IPS-NIHi11 (cell line): ENCODE data around the gene HHATL.

ENCODE experiments used
- DNase-seq: peaks from one replicate; pipeline ENCODE4 v3.0.0; 2012; ENCODE audit warnings: mixed read lengths, low spot score

Gene HHATL

GRCh38 chr3:42698216-42698910 is 4.2 kb downstream of the HHATL start:
- DNase-seq, result no peak

DNA sequence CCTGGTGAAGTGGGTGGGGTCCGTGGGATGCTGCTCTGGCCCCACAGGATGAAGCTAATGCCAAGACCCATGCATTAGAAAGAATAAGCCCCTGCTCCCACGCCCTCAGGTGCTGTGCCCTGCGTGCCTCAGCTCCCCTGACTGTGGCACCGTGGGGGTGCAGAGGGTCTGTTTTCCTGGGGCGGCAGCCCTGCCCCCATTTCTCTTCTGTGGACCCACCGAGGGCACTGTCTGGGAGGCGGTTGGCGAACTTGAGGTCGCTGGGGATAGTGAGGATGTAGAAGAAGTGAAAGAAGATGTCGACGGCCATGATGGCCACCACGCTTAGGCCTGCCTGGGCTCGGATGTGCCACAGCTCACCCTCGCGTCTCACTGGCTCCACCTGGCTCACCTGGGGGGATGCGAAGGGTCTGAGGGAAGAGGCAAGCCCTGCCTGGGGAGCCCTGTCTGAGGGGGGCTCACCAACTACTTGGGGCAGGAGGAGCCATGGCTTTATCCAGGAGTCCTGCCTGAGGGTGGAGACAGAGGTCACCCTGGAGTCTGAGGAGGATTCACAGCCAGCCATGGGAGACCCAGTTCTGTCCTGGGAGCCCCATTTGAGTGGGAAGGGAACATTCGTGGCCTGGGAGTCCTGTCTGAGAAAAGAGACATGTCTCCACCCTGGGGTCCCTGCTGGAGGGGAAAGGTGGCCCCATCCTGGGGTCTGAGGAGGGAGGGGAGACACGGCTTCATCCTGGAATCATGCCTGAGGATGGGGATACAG is 5.1 kb downstream of the HHATL start:
- DNase-seq, result no peak

GRCh38 chr3:42696356-42697288 is 6.0 kb downstream of the HHATL start:
- no peak for DNase-seq

GRCh38 chr3:42694366-42694765 is 8.2 kb downstream of the HHATL start:
- DNase-seq, result no peak

- no peak for DNase-seq
Measured at GRCh38 chr3:42693530-42693930, 9.1 kb downstream of the HHATL start.

DNA sequence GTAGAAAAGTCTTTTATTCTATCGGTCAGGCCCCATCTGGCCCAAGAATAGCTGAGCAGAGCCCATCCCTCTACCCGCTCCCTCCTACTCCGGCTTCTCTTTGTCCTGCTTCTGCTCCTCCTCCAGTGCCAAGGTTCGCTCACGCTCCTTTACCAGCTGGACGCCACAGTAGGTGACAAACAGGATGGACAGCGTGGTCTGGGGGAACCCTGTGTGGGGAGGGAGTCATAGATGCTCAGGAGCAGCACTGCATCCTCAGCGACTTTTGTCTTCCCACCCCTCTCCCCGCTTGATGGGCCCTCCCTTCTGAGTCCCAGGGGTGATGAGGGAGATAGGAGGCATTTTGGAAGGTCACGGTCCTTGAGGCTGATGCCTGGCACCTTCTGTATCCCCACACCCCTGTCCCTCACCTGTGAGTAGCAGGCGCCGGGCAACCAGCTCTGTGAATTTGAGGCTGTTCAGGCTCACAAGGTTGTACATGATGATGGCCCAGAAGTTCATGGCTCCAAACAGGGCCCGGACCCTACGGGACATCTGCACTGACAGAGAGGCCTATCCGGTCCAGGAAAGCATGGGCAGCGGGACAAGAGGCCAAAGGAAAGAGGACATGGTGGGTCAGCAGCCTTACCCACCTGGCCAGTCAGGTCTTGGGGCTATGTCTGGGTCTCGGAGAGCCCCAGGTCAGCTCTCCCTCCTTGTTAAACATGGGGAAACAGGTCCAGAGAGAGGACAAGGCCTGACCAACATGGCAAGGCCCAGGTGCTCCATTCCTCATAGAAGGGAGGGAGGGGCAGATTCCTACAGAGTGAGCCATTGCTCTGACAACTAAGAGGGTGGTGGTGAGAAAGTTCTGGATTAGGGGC is 9.7 kb downstream of the HHATL start:
- DNase-seq, result no peak

DNA sequence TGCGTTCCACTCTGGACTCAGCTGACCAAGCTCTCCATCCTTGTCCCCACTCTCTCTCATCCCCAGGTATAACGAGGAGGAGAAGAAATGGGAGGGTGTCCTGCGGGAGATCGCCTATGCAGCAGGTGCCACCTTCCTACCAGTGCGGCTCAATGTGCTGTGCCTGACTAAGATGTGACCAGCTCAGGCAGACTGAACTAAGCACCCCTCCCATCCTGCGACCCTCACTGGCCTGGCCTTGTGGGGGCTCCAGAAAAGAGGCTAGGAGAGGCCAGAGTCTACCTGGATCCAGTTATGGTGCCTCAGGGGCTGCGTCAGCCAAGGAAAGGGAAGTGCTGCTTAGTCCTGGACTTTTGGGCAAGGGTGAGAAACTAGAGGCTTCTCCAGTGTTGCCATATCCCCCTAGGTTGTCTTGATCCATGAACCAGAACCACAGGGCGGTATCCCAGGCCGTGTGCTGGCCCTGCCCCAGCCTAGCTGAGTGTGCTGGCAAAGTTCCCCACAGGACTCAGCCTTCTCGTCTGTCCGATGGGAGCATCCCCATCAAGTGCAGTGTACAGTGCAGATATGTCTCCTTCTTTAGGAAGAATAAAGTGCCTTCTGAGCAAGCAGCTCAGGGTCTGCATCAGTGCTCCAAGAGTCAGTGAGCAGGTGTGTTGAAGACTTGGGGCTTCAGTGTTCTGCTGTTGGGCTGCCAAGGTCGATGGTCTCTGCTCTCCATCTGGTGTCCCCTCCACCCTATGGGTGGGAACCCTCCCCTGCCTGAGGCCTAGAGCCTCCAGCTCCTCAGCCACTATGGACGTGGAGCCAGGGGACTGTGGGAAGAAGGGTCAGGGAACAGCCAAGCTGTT is 10.6 kb downstream of the HHATL start:
- no peak for DNase-seq

DNA sequence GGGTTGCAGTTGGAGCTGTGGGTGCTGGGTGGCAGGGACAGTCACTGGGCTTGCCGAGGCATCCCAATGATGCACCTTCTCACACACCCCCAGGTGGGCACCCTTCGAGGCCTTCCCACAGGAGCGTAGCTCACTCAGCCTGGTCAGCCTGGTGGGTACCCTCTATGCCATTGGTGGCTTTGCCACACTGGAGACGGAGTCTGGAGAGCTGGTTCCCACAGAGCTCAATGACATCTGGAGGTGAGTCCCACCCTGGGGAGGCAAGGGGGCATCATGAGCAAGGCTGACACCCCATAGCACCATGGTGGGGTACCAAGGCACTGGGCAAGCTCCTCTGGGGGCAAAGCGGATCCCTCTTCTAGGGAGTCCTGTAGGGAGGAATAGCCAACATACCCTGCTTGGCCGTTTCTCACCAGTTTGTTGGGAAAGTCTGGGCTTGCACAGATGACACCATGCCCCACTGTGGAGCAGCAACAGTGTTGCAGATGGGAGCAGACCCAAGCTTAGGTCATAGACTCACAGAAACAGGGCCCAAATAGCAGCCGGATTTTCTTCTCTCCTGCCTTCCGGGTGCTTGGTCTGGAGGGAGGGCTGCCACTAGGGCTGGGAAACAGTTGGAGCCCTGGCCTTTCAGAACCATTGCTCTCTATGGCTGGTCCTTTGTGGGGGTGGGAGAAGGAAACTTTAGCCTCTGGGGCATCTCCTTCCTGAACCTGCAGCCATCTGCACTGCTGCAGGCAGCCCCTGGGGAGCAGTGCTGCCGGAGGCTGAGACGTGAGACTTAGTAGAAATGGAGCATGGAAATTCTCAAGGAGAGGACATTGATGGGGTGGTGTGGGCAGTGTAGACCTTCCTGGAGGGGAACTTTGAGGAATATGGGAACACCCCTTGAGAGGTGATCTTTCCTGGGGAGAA is 11.6 kb downstream of the HHATL start:
- DNase-seq, result no peak

DNA sequence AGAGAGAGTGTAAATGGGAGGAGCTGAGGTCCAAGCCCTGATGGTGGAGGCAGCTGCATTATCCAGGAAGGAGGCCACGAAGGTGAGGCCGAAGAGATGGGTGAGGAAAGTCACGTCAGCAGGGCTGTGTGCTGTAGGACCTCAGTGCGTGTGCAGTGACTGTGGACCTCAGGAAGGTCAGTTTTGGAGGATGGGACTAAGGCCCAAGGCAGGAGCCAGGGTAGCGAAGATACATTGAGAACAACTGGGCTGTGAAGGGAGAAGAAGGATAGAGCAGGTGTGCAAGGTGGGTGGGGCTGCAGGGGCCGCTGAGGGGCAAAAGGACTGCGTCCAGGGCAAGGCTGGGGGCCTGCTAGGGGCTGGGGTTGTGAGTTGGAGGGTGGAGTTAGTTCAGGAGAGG is 12.4 kb downstream of the HHATL start:
- no peak for DNase-seq

DNA sequence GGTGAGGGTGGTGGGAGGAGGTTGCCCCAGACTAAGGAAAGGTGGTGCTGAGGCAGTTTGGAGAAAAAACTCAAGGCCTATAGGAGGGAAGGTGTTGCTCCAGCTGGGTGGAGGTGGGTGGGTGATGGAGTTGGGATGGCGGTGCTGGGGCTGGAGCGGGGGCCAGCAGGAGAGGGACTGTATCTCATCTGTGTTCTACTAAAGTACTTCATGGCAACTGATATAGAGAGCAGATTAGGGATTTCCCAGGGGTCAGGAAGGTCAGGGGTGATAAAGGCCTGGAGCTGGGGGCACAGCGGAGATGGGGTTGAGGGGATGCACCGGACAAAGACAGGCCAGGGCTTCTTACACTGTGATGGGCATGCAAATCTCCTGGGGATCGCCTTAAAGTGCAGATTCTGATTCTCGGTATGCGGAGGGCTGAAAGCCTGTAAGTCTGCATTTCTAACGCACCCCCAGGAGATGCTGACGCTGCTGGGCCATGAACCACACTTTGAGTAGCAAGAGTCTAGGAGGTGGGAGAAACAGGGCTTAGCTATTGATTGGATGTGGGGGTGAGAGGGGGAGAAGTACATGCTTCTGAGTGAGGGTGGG is 13.1 kb downstream of the HHATL start:
- DNase-seq, result no peak

GRCh38 chr3:42688487-42689420 is 13.8 kb downstream of the HHATL start:
- DNase-seq, result no peak

DNA sequence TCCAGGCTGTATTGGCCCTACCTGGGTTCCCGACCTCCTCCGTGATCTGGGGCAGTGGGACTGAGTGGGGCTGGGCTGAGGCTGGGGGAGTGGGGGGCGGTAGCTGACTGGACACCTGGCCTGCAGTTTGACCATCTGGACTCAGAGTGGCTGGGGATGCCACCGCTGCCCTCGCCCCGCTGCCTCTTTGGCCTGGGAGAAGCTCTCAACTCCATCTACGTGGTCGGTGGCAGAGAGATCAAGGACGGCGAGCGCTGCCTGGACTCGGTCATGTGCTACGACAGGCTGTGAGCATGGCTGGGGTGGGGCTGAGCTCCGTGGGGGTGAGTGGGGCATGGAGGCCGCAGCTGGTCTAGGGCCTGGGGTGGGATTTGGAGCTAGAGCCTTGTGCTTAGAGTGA is 14.6 kb downstream of the HHATL start:
- DNase-seq, result no peak

DNA sequence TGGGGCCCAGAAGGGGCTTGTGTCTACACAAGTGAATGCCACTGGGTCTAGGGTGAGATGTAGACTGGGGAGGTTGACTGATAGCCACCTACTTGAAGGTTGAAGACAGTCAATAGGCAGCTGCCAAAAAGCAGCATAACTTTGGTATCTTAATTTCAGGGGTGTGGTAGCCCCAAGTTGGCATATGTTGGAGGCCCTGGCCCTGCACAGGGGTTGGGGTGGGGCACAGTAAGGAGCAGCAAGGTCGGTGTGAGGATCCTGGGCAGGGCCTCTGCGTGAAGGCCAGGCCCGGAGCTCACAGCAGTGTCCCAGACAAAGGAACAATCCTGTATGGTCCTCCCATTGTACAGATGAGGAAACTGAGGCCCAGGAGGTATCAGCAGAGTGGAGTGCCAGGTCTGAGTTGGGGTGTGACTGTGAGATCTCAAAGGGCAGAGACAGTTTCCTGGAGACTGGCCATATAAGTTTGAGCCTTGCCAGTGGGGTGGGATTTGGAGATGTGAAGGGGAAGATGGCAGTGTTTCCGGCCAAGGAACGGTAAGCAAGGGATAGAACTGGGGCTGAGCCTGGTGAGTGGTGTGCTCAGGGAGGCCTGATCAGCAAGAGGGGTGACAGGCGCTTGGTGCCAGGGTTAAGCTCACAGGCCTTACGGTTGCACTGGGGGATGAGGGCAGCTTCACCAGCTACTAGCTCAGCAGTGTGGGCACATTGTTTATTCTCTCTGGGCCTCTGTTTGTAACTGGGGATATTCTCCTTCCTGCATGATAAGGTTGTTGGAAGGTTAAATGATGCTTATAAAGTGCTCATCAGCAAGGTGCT is 15.6 kb downstream of the HHATL start:
- no peak for DNase-seq

DNA sequence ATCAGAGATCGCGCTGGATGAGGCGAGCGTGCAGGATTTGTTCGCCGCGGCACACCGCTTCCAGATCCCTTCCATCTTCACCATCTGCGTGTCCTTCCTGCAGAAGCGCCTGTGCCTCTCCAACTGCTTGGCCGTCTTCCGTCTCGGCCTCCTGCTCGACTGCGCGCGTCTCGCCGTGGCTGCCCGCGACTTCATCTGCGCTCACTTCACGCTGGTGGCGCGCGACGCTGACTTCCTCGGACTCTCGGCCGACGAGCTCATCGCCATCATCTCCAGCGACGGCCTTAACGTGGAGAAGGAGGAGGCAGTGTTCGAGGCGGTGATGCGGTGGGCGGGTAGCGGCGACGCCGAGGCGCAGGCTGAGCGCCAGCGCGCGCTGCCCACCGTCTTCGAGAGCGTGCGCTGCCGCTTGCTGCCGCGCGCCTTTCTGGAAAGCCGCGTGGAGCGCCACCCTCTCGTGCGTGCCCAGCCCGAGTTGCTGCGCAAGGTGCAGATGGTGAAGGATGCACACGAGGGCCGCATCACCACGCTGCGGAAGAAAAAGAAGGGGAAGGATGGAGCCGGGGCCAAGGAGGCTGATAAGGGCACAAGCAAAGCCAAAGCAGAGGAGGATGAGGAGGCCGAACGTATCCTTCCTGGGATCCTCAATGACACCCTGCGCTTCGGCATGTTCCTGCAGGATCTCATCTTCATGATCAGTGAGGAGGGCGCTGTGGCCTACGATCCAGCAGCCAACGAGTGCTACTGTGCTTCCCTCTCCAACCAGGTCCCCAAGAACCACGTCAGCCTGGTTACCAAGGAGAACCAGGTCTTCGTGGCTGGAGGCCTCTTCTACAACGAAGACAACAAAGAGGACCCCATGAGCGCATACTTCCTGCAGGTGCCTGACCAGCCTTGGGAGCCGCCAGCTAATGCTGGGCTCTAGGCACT is 16.4 kb downstream of the HHATL start:
- DNase-seq, result no peak

- DNase-seq, result no peak
Measured at GRCh38 chr3:42685363-42685881, 17.2 kb downstream of the HHATL start, which contains the start of gene KLHL40. Gene KLHL40, plus strand, starts transcription at chr3:42685537. Its CDS starts 82 bp downstream, at chr3:42685619.
